ENCODE measurements around the gene IL36B. TPM values are rescaled to one million over a fixed set of nuclear protein-coding genes. Genes with fewer than 3 reads are reported as not detected.

Gene IL36B
- total RNA-seq, 1 experiment from 2014 or later: not detected

- Histone ChIP-seq H3K79me2 (ENCODE audit: low read depth) (no peaks in the 10 kb centered on the region), H3K9me3 (ENCODE audit: insufficient read depth, low read depth) (peaks cover 8% of the 10 kb centered on the region; the same call in 1 of the 2 replicates), H3K4me2 (no peak overlapping the region), H3K36me3 (ENCODE audit: low read depth) (no peaks in the 10 kb centered on the region), H4K20me1 (ENCODE audit: insufficient read depth) (no peaks in the 10 kb centered on the region), H3K9me2 (ENCODE audit: insufficient read depth) (no peaks in the 10 kb centered on the region), H3K4me1 (replicated peaks; ENCODE audit: insufficient read depth) (peaks cover 37% of the 10 kb centered on the region), H3K27ac (no peak overlapping the region), H3K27me3 (ENCODE audit: insufficient read depth, low read depth) (no peaks in the 10 kb centered on the region), H3K4me3 (no peak overlapping the region), H2AFZ (no peak overlapping the region), H3F3A (ENCODE audit: insufficient read depth, low read depth) (peaks cover 15% of the 10 kb centered on the region; the same call in 1 of the 2 replicates)
- POLR2A ChIA-PET (ENCODE audit: unreplicated experiment): no interaction called here
- TF ChIP-seq EZH2 (IDR thresholded peaks at IDR 0.05; ENCODE audit: low read depth): no peak
- TF ChIP-seq, protein P1, sequence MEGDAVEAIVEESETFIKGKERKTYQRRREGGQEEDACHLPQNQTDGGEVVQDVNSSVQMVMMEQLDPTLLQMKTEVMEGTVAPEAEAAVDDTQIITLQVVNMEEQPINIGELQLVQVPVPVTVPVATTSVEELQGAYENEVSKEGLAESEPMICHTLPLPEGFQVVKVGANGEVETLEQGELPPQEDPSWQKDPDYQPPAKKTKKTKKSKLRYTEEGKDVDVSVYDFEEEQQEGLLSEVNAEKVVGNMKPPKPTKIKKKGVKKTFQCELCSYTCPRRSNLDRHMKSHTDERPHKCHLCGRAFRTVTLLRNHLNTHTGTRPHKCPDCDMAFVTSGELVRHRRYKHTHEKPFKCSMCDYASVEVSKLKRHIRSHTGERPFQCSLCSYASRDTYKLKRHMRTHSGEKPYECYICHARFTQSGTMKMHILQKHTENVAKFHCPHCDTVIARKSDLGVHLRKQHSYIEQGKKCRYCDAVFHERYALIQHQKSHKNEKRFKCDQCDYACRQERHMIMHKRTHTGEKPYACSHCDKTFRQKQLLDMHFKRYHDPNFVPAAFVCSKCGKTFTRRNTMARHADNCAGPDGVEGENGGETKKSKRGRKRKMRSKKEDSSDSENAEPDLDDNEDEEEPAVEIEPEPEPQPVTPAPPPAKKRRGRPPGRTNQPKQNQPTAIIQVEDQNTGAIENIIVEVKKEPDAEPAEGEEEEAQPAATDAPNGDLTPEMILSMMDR (conservative IDR thresholded peaks at IDR 0.05): no peak
- no TSS peak for BruUV-seq (replicated peaks)
- intact Hi-C loops (cut with micrococcal nuclease; ENCODE audit: unreplicated experiment): no loop called here
- no peak for DNase-seq
- CTCF ChIA-PET: no interaction called here
These were observed 9.5 kb upstream of the IL36B start for GRCh38 chr2:113061896-113062770.

DNA sequence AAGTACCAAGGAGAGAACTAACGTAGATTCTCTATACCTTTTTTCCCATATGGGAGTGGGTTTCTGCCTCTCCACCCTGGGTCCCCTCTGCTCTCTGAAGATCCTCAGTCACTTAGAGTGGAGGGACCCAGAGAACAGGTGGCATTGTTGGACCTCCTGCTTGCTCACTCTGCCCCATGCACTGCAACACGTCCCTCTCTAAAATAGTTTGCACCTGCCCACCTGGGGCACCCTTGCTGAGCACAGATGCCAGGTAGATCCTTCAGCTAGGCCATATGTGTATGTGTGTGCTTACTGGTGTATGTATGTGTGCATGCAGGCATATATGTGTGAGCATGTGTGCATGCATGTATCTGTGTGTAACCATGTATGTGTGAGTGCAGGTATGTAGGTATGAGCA lies 8.6 kb upstream of the IL36B start:
- Histone ChIP-seq H2AFZ (no peak overlapping the region), H3K36me3 (ENCODE audit: low read depth) (no peaks in the 10 kb centered on the region), H3K4me2 (no peak overlapping the region), H3K27me3 (ENCODE audit: insufficient read depth, low read depth) (no peaks in the 10 kb centered on the region), H3K4me1 (replicated peaks; ENCODE audit: insufficient read depth) (peaks cover 37% of the 10 kb centered on the region), H3K27ac (no peak overlapping the region), H3K9me3 (ENCODE audit: insufficient read depth, low read depth) (peaks cover 13% of the 10 kb centered on the region), H3K79me2 (ENCODE audit: low read depth) (no peaks in the 10 kb centered on the region), H3F3A (ENCODE audit: insufficient read depth, low read depth) (peaks cover 15% of the 10 kb centered on the region; the same call in 1 of the 2 replicates), H4K20me1 (ENCODE audit: insufficient read depth) (no peaks in the 10 kb centered on the region), H3K4me3 (no peak overlapping the region), H3K9me2 (ENCODE audit: insufficient read depth) (no peaks in the 10 kb centered on the region)
- DNase-seq: no peak
- BruUV-seq (replicated peaks): no TSS peak
- intact Hi-C loops (cut with micrococcal nuclease; ENCODE audit: unreplicated experiment): no loop called here
- ChIA-PET CTCF (no interaction called here), POLR2A (ENCODE audit: unreplicated experiment) (no interaction called here)
- no peak for TF ChIP-seq EZH2 (IDR thresholded peaks at IDR 0.05; ENCODE audit: low read depth)
- TF ChIP-seq, protein P1 (conservative IDR thresholded peaks at IDR 0.05): no peak

DNA sequence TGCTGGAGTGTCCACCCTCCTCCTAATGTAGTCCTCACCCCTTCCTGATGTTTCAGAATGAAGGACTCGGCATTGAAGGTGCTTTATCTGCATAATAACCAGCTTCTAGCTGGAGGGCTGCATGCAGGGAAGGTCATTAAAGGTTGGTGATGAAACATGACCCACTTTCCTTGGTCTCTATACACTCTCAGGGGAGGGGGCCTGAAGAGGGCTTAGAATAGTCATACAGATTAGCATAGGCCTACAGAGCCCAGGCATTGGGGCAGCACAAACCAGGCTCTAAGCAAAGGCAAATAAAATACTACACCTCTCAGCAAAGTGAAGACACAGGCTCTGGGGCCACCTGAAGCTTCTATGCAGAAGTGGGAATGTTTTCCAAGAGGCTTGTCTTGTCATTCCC lies 8.1 kb upstream of the IL36B start:
- no peaks in the 10 kb centered on the region for H4K20me1 ChIP-seq (ENCODE audit: insufficient read depth)
- CTCF ChIA-PET: interaction anchor here (0.9 kb wide), 1 partner anchor 19 kb away, joined by 4 read pairs; no protein-coding TSS in a partner anchor
- no peak overlapping the region for H3K4me3 ChIP-seq
- H3K4me2 ChIP-seq: peak overlapping the region; percentile 27; the same call in 1 of the 2 replicates
- intact Hi-C loops (cut with micrococcal nuclease; ENCODE audit: unreplicated experiment): no loop called here
- no peak overlapping the region for H3K27ac ChIP-seq
- no peaks in the 10 kb centered on the region for H3K27me3 ChIP-seq (ENCODE audit: insufficient read depth, low read depth)
- no TSS peak for BruUV-seq (replicated peaks)
- no peaks in the 10 kb centered on the region for H3K36me3 ChIP-seq (ENCODE audit: low read depth)
- H3K79me2 ChIP-seq (ENCODE audit: low read depth): no peaks in the 10 kb centered on the region
- no peaks in the 10 kb centered on the region for H3K9me2 ChIP-seq (ENCODE audit: insufficient read depth)
- POLR2A ChIA-PET (ENCODE audit: unreplicated experiment): no interaction called here
- H2AFZ ChIP-seq: no peak overlapping the region
- H3F3A ChIP-seq (ENCODE audit: insufficient read depth, low read depth): peaks cover 15% of the 10 kb centered on the region; the same call in 1 of the 2 replicates
- no peak for DNase-seq
- peaks cover 17% of the 10 kb centered on the region for H3K9me3 ChIP-seq (ENCODE audit: insufficient read depth, low read depth)
- peaks cover 37% of the 10 kb centered on the region for H3K4me1 ChIP-seq (replicated peaks; ENCODE audit: insufficient read depth)
- no peak for TF ChIP-seq EZH2 (IDR thresholded peaks at IDR 0.05; ENCODE audit: low read depth)
- TF ChIP-seq, protein P1 (conservative IDR thresholded peaks at IDR 0.05): no peak
